GM20000 (cell line): ENCODE results near the gene DLG4.

ENCODE experiments used
- DNase-seq: peaks from one replicate; pipeline ENCODE4 v3.0.0; 2012; ENCODE audit warnings: low spot score
- TF ChIP-seq, protein P1 (sequence below): IDR thresholded peaks from 2 replicates; pipeline ENCODE4 v1.5.1; 2012; ENCODE audit warnings: mild to moderate bottlenecking, control low read depth; ENCODE audit errors: extremely low read depth, missing control alignments

Gene DLG4

GRCh38 chr17:7219812-7220592 is at the start of gene DLG4, which contains the start of gene ACADVL:
TSS of gene DLG4 (minus strand) at chr17:7219836.
TSS of gene ACADVL (plus strand) at chr17:7219938. CDS start at chr17:7219985, 47 bp downstream.
- peak; percentile 94 for DNase-seq
- TF ChIP-seq, protein P1, sequence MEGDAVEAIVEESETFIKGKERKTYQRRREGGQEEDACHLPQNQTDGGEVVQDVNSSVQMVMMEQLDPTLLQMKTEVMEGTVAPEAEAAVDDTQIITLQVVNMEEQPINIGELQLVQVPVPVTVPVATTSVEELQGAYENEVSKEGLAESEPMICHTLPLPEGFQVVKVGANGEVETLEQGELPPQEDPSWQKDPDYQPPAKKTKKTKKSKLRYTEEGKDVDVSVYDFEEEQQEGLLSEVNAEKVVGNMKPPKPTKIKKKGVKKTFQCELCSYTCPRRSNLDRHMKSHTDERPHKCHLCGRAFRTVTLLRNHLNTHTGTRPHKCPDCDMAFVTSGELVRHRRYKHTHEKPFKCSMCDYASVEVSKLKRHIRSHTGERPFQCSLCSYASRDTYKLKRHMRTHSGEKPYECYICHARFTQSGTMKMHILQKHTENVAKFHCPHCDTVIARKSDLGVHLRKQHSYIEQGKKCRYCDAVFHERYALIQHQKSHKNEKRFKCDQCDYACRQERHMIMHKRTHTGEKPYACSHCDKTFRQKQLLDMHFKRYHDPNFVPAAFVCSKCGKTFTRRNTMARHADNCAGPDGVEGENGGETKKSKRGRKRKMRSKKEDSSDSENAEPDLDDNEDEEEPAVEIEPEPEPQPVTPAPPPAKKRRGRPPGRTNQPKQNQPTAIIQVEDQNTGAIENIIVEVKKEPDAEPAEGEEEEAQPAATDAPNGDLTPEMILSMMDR = no peak

GRCh38 chr17:7266784-7267183 is 47.1 kb upstream of the DLG4 start:
- TF ChIP-seq, protein P1 = no peak
- no peak for DNase-seq

- DNase-seq = no peak
- TF ChIP-seq, protein P1 = no peak
Observed at GRCh38 chr17:7263801-7264078, 44.1 kb upstream of the DLG4 start.

GRCh38 chr17:7262935-7263800 is 43.5 kb upstream of the DLG4 start:
- TF ChIP-seq, protein P1 = no peak
- peak; percentile 40 for DNase-seq

- TF ChIP-seq, protein P1 = no peak
- peak; percentile 55 for DNase-seq
Observed at GRCh38 chr17:7262192-7262934, 42.7 kb upstream of the DLG4 start, which contains the start of gene CLDN7. TSS of gene CLDN7 (minus strand) at chr17:7262478. CDS start at chr17:7262043, 435 bp downstream.

DNA sequence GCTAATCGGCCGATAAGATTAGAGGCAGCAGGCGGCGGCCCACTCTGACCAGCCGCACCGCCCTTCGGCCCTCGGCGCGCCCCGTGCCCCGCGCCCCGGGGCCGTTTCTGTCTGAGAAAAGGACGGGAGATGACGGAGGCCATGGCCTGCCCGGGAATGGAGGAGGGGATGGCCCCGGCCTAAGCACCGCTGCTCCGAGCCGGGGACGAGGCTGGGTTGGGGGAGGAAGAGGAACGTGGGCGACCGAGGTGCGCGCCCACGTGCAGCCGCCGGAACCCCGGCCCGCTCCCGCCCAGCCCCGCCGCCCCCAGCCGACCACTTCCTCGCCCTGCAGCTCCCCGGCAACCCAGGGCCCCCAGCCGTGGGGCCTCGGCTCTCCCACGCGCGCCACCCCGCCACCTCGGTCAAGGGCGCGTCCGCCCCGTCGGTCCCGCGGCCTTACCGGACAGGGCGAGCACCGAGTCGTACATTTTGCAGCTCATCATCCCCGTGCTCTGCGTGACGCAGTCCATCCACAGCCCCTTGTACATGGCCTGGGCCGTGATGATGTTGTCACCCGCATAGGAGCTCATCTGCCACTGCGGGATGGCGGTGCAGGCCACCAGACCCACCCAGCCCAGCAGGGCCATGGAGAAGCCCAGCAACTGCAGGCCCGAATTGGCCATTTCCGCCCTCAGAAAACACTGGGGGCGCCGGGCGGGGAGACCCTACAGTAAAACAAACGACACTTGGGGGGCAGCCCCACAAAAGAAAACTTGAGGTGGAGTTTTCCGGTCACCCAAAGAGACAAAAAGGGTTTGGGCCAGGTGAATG is 41.9 kb upstream of the DLG4 start:
- TF ChIP-seq, protein P1 = no peak

More for the DNA sequence above, 41.9 kb upstream of the DLG4 start:
- DNase-seq = peak; percentile 76
